C4-2B (cell line): Measurements from ENCODE around the gene PSAPL1.

Experiments
- H3K27ac ChIP-seq: fragments of 450-650 bp; 2 replicates; pipeline ENCODE4 v1.5.1; 2017
- ZFX ChIP-seq: fragments of 450-650 bp; IDR thresholded peaks from 2 replicates; pipeline ENCODE4 v1.6.1; 2017
- TF ChIP-seq, protein P1 (sequence below): fragments of 450-650 bp; conservative IDR thresholded peaks from 2 replicates; pipeline ENCODE4 v1.5.1; 2017; ENCODE audit warnings: mild to moderate bottlenecking

PSAPL1 gene

DNA sequence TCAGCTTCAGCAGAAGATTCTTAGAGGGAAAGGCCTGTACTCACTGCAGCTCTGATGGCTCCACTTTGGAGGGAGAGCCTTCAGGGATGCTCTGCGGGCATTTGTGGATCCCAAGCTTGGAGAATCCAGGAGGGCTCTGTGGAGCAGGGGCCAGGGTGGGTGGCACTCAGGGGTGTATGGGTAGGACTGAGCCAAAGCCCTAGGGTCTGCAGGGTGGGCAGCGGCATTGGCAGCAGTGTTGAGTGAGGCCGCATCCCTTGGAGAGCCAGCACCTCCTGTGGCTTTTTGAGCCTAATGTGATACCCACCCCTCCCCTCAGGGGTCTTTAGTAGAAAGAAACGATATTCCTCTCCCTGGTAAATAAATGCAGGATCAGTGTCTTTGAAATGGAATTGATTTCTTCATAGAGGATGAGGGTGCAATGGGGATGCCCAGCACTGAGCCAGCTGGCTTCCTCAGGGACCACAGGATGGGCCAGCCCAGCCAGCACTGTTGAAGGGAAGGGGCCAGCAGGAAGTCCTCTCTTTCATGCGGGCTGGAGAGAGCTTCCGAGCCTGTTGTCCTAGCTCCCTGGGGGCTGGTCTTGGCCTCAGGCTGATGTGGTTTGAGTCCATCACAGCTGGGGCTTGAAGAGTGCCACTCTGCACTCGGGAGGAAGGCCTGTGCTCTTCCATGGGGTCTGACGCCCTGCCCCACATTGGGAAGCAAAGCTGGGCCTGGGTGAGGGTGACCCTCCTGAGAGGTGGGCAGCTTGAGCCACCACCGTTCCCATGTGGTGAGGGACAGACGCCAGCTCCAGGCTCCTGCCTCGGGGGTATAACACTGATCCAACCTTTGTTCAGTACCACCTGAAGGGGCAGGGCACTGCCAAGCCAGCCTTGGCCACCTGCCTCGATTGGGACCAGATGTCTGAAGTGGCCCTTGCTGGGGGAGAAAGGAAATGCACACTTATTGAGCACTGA, 49.5 kb downstream of the PSAPL1 start:
- TF ChIP-seq, protein P1, sequence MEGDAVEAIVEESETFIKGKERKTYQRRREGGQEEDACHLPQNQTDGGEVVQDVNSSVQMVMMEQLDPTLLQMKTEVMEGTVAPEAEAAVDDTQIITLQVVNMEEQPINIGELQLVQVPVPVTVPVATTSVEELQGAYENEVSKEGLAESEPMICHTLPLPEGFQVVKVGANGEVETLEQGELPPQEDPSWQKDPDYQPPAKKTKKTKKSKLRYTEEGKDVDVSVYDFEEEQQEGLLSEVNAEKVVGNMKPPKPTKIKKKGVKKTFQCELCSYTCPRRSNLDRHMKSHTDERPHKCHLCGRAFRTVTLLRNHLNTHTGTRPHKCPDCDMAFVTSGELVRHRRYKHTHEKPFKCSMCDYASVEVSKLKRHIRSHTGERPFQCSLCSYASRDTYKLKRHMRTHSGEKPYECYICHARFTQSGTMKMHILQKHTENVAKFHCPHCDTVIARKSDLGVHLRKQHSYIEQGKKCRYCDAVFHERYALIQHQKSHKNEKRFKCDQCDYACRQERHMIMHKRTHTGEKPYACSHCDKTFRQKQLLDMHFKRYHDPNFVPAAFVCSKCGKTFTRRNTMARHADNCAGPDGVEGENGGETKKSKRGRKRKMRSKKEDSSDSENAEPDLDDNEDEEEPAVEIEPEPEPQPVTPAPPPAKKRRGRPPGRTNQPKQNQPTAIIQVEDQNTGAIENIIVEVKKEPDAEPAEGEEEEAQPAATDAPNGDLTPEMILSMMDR = no peak
- no peak for TF ChIP-seq ZFX
- H3K27ac ChIP-seq = no peak overlapping the region

DNA sequence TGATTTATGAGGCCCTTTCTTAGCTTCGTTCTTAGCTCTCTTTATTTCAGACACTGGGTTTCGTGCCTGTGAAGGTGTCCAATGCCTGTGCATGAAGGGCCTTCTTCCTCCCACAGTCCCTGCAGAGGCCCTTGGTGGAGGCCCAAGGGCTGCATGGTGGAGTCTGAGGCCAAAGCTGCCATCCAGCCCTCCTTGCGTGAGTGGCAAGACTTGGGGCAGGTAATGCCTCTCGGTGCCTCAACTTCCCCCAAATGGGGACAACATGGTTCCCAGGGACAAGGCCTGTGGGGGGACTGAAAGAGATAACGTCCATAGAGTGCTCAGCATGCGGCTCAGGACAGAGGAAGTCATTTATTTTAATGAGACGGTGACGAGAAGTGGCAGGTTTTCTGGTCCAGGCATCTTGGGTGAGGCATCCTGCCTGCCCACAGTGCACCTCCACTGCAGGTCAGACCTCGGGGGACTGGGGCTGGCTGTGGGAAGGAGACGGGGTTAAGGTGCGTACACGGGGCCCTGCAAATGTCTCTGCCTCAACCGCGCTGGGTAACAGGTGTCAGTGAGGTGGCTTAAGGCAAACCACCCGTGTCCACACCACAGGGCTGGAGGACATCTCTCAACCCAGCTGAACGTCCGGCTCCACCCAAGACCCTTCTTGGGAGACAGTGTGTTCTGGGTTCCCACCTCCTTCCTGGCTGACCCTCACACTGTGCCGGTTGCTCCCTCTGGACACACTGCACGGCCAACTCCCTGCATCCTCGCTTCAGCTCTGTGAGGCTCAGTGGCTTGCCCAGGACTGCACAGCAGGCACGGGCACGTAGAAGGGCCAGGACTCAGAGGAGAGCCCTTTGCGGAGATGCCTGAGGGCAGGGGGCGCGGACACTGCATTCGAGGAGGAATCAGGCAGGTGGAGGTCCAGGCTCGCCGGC, 50.5 kb downstream of the PSAPL1 start:
- TF ChIP-seq, protein P1 = no peak
- TF ChIP-seq ZFX = no peak
- H3K27ac ChIP-seq = no peak overlapping the region

DNA sequence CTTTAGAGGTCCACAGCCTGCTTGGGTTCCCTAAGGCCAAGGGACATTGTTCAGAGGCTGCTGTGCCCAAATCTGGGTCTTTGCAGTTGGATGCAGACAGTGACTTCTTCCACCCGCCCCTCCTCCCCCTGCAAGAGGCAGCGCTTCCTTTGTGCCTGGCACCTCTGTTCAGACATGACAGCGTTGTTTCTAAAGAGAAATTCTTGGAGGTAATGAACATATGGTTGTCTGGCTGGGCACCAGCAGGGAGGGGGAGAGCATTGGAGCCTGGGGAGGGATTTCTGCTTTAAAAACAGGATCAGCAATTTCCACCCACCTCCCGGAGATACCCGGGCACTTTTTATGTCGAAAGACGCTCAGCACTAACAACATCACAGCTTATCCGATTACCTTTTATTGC, 51.5 kb downstream of the PSAPL1 start:
- H3K27ac ChIP-seq = no peak overlapping the region
- TF ChIP-seq ZFX = no peak
- TF ChIP-seq, protein P1 = no peak

DNA sequence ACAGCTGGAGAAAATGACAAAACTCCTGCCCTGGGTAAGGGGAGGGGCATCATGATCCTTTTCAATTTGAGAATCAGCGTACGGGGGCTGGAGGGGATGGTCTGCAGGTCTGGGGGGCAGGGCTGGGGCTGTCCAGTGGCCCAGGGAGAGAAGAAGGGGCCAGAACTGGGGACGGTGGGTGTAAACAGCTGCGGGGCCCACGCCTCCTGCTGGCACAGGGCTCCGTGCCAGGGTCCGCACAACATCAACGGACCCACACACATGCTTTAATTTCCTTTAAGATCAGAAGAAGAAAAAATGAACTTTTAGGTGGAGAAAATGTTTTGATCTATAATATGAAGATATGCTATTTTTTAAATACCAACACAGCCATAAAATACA, 52.1 kb downstream of the PSAPL1 start:
- no peak overlapping the region for H3K27ac ChIP-seq
- no peak for TF ChIP-seq ZFX
- TF ChIP-seq, protein P1 = no peak

DNA sequence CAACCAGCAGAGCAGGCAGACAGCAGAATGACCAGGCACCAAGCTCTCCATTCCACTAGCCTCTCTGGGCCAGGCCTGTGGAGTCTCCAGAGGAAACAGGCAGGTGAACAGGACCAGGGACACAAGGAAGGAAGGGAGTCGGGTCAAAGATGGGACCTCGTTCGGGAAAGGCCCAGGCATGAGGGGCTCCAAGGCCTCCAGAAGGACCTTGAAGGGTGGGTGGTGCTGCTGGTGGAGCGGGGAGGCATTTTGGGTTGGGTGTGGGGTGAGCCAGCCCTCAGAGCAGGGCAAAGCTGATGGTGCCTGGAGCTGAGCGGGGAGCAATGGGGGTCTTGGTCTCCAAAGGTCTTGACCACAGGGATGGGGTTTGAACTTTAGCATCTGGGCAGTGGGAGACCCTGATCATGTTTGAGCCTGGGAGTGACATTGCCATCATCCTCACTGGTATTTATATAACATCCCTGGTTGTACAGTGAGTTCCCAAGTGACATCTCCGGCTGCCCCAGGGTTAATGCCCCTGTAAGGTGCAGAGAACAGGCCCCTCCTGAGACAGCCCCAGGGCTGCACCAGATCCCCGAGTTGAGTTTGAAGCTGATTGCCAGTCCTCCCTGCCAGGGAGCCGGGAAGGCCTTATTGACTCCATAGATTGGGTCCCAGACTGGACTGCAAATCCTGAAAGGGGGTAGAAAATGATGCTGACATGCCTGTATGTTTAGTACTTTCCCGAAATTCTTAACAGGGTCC, 52.7 kb downstream of the PSAPL1 start:
- H3K27ac ChIP-seq = no peak overlapping the region
- TF ChIP-seq, protein P1 = no peak
- no peak for TF ChIP-seq ZFX

DNA sequence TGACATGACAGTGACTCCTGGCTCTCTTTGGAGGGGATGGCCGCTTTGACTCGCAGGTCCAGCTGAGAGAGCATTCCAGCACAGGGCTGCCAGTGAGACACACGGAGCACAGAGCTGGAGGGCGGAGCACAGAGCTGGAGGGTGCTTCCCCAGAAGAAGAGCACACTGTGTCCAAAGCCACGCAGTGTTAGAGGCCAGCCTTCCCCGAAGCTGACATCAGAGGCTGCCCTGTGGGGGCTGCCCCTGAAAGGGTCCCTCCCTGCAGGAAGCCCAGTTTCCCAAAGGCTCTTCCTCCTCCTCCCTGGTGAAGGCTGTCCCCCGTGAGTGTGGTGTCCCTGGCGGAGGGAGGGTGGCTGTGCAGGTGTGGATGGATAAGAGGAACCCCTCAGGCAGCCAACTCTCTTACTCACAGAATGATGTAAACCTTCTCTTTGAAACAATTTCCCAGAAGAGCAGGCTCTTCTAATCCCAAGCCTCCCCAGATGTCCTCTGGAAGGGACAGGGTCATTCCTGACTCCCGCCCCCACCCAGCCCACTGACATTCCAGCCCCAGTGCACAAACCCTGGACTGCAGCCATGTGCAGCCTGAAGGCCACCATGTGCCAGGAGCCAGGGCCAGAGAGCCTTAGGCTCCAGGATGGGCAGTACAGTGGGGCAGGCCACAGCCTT, 53.4 kb downstream of the PSAPL1 start:
- H3K27ac ChIP-seq = no peak overlapping the region
- TF ChIP-seq ZFX = no peak
- TF ChIP-seq, protein P1 = no peak
